HG03039 (cell line): ENCODE results near the gene IRAK3.

Experiments
- ATAC-seq: cut with Tn5 transposase; IDR thresholded peaks from one replicate; pipeline ENCODE4 v1.9.1; 2021; ENCODE audit warnings: mild to moderate bottlenecking, moderate library complexity; ENCODE audit not compliant: unreplicated experiment

Gene IRAK3

DNA sequence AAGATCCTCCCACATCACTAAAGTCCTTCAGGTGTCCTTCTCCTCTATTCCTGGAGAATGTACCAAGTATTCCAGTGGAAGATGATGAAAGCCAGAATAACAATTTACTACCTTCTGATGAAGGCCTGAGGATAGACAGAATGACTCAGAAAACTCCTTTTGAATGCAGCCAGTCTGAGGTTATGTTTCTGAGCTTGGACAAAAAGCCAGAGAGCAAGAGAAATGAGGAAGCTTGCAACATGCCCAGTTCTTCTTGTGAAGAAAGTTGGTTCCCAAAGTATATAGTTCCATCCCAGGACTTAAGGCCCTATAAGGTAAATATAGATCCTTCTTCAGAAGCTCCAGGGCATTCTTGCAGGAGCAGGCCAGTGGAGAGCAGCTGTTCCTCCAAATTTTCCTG lies 58.7 kb downstream of the IRAK3 start:
- ATAC-seq, result no peak

DNA sequence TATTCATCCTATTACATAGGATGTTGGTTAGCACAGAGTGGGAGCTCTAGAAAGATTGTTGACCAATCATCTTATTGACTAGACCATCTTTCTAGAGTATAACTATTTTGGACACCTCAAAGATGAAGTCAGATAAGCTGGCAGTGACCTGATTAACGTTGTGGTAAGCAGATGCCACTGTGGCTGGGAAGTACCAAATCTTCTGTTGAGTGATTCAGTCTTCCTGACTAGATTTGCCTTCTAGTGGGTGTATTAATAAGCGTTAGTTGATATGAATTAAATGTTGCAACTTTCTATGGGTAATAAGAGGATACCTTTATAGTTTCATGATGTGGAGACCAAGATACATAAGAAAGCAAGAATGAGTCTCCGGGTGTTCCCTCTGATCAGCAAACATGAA lies 62.0 kb downstream of the IRAK3 start:
- ATAC-seq, result no peak

DNA sequence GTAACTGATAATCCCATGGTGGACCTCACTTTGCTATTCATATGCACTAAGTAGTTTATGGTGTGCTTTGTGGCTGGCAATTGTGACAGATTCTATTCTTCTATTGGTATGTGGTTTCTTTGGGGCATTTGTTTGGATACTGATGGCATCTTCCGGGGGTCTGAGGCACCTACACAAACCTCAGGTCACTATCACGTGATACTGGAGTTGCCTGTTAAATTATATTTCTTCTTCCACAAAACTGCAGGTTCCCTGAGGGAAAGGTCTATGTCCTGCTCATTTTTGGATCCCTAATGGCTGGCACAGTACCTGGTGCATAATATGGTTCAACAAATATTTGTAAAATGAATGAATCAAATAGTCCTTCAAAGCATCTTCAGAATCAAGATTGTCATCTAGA lies 63.8 kb downstream of the IRAK3 start:
- ATAC-seq, result no peak

DNA sequence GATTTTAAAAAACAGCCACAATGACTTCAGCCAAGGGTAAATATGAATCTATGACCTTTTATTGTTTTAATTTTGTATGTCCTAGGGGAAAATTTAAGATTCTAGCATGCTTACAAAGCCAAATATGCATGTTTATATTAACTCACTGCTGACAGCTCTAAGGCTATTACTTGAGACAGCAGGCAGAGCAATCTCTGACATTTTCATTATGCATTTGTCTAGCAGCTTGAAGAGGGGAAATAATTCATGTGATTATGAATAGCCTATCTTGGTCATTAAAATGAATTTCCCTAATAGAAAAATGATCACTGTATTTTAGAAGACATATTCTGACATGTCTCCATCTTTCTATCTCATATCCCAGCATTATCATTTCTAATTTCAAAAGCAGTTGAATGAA lies 66.7 kb downstream of the IRAK3 start:
- ATAC-seq, result no peak

DNA sequence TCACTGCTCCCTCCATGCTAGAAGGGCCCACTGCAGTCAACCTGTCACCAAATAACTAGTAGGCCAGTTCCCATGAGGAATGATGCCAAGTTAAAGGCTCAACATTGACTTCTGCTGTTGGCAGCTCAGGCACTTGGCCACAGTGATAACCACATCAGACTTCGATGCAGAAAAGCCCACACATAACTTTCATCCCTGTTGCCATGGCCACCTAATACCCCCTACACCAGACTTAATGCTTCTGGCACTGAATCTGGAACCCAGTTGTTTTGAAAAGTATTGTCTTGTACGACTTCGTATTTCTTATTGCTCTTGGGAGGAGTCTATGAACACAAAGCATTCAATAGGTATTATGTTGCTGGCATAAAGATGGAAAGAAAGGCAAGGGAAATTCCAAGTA lies 69.0 kb downstream of the IRAK3 start:
- no peak for ATAC-seq

DNA sequence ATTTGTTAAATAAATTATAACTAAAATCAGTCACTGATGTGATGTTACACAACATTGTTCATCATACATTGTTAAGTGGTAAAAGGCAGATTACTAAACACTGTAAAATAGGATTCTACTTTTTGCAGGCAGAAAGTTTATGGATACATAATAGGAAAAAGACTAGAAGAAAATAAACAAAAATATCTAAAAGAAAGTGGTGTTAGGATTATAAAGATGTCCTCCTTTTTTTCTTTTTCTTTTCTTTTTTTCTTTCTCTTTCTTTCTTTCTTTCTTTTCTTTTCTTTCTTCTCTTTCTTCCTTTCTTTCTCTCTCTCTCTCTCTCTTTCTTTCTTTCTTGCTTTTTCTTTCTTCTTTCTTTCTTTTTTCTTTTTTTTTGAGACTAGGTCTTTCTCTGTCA lies 73.7 kb downstream of the IRAK3 start:
- ATAC-seq, result no peak

DNA sequence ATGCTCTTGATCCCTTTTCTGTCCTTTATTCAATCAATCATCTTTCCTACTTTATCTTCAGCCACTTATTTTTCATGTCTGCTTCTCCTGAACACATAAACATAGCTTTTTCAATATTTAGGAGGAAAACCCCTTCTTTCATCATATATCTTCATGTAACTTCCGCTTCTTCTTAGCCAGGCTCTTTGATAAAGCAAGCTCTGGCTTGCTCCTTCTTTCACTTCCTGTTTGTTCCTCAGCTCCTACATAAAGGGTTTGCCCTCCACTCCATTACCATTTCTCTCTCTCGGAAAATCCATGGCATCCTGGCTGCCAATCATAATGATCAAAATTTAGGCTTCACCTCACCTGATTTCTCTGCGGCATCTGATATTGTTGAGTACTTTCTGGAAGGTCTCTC lies 79.5 kb downstream of the IRAK3 start:
- no peak for ATAC-seq

DNA sequence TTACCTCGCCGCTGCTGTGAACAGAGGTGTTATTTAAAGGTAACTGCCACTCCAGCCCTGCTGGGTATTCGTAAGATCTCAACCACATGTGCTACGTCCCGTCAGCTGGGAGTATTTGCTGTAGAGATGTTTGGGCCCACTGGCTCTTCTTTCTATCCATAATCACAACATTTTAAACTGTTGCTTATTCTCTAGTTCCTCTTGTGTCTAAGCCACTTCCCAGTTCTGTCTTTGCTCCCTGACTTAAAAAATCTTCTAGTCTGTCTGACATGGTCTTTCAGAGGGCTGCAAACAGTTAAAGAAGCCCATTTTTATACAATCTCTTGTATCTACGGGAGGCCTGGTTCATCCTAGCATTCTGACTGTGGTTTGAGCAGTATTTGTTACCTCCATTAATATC lies 80.1 kb downstream of the IRAK3 start:
- no peak for ATAC-seq

DNA sequence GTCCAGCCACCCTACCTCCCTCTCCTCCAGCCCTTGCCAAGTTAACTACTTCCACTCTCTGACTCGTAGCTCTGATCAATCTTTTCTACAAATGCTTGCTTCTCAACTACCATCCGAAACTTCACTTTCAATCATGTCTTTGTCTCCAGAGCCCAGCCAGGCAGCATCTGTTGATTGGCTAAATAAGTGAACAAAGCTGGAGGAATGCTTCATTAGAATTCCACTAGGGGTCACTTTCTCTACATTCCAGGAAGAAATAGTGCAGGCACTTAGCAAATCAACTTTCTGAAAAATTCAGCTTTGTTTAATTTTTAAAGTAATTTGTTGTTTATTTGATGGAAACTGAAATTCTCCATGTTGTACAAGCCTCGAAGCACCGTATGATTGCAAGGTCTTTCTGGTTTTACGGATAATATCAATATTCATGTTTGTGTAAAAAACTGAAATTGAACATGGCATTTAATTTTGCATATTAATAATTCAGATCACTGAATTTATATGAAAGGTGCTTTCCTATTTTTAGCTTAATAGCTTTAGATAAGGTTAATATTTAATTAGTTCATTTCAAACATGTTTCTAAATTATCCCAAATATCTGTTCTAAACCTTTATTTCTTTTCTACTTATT lies 80.9 kb downstream of the IRAK3 start:
- ATAC-seq, result no peak

DNA sequence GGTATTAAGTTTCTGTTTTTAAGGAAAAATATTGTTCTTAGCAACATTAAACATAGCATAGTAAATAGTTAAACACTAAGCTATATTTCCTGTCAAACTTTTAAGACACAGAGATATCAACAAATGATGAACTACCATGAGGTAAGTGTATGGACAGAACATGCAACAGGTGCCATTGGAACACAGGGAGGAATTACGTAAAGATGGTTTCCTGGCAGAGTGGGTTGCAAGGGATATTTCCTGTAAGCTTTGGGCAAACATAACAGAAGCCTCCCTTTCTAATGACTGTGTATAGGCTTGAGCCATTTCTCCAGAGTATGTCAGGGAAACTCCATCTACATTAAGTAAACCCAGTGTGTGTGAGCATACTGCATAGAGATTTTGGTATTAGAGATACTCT lies 81.6 kb downstream of the IRAK3 start:
- no peak for ATAC-seq

DNA sequence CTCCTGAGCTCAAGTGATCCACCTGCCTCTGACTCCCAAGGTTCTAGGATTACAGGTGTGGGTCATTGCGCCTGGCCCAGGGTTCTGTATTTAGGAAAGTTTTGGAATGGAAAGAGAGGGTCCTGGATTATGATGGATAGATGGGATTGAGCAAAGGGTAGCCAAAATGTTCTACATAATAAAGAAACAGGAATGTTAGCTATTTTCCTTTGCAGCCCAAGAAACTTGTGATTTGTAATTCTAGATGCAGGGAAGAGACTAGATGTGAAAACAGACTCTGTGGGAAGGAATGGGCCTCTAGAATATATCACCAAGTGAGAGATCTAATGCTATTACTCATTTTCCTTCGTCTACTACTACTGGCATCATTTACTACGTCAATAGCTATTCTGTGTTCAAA lies 83.6 kb downstream of the IRAK3 start:
- no peak for ATAC-seq

DNA sequence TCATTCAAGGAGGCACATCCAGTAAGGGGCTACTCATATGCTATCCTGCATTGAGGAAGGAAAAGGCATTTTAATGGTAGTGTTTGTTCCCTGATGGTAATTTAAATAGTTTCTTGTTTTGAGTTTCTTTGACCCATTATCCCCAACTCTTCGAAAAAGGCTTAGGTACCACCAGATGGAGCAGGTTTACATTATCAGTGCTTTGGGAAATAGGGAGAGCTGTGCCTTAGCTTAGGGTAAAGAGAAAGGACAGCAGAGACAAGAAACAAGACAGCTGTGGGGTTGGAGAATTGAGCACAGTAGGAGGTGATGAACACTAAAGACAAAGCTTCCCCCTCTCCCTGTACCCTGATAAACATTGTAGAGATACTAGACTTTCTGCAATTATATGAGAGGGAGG lies 84.1 kb downstream of the IRAK3 start:
- no peak for ATAC-seq

DNA sequence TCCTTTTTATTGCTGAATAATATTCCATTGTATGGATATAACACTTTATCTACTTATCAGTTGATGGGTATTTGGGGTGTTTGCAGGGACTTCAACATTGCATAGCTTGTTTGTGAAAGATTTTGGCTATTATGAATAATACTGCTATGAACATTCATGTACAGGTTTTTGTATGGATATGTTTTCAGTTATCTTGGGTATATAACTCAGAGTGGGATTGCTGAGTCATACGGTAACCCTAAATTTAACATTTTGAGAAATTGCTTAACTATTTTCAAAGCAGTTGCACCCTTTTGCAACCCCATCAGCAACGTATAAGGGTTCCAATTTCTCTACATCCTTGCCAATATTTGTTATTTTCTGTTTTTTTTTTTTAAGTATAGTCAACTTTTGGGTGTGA lies 86.0 kb downstream of the IRAK3 start:
- ATAC-seq, result no peak

DNA sequence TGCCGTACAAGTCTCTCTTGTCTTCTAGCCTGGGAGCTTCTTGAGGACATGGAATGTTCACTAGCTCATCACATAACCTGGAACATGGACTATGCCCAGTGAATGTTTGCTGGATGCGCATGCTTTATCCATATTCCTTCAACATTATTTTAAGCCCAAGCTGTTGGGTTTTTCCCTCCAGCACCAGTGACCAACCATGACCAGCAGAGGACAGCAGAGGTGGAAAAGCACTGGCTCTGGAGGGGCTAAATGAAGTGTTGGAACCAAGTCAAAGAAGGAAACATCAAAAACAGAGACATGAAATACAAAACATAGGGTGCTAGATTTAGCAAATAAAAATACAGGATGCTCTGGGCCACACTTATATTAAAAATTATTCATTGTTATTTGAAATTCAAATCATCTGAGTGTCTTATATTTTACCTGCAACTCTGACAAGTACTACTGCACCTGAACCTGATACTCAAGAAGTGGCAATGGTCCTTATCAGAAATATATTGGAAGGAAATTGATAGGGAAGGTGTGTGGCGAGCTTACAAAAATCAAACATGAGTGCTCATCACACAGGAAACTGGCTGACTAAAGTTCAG lies 90.2 kb downstream of the IRAK3 start:
- no peak for ATAC-seq

DNA sequence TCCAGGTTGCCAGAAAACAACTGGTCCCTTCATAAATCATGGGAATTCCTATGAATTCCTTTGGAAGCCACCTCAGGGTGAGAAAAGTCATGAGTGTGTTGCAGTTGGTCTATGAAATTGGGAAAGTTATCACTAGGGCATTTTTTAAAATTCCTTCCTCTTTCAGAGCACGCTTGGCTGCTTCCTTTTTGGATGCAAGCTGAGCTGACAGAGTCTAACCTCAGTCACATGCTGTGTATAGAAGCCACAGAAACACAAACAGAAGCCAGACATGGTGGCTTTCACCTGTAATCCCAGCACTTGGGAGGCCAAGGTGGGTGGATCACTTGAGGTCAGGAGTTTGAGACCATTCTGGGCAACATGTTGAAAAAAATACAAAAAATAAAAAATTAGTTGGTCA lies 91.5 kb downstream of the IRAK3 start:
- ATAC-seq, result no peak

DNA sequence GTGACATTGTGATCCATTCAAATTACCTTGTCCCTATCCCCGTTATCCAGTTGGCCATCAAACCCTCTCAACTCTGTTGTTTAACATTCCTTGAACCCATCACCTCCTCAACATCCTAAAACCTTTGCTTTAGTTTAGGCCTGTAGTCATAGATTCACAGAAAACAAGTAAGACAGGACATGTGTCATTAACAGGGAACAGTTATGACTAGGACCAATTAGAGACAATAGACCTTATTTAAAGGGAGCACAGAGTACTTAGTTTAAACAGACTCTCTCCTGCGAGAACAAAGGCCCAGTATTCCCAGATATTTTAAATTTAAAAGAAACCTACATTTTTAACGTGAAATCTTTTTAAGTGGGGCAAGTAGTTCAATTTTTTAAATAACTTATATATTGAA lies 93.2 kb downstream of the IRAK3 start:
- no peak for ATAC-seq

DNA sequence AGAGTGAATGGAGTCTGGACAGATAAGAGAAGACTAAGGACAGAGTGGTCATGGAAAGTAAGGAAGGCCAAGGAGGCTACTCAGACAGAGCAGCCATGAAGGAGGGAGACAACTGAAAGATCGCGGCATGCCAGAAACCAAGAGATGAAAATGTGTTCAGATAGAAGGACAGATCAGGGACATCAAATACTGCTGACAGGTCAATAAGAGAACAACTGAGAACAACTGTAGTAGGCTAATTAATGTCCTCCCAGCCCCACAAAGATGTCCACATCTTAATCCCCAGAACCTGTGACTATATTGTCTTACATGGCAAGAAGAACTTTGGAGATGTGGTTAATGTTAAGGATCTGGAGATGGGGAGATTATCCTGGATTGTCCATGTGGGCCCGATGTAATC lies 98.3 kb downstream of the IRAK3 start:
- no peak for ATAC-seq

DNA sequence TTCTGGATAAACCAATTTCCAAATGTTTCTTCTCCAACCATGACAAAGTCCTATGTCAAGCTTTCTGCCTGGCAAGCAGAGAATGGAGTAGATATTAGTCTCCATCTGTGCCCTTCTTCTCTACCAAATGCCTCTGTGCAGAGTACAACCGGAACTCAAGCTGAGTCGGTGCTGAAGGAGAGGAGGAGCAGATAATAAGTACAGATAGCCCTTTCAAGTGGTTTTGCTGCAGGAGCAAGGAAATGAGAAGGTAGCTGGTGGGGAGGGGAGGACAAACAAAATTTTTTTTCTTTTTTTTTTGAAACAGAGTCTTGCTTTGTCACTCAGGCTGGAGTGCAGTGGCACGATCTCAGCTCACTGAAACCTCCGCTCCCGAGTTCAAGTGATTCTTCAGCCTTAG lies 99.1 kb downstream of the IRAK3 start:
- ATAC-seq, result no peak

DNA sequence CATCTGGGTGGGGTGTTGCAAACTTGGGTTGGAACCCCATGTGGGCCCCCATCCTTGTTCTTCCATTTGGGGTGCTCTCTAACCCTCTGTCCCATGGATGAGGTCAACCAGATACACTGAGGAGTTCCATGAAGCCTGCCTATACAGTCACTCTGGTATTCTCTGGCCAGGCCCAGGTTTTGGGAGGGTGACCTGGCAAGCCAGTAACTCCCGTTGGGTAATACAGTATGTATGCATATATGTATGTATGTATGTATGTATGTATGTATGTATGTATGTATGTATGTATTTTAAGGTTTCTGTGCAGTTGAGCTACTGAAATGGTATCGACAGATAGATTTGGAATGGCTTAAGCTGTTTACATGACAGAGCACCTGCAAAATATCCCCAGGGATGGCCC lies 100.5 kb downstream of the IRAK3 start:
- ATAC-seq, result no peak

DNA sequence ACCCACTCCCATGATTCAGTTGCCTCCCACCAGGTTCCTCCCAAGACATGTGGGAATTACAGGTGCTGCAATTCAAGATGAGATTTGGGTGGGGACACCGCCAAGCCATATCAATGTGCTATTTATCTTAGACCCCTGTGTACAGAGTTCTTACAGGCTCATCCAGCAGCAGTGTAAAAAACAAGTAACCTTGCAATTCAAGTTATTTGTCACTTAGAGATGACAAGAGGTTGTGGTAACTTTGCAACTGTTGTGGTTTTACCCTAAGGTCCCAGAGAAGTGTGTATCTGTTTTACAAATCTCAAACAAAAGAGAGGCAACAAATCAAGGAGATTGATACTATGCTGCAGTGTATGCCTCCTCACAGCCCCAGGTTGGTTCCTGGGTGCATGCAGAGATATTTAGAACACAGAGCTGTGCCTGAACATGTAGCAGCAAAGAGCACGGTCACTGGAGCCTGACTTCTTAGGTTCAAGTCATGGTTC lies 101.7 kb downstream of the IRAK3 start:
- ATAC-seq, result no peak

DNA sequence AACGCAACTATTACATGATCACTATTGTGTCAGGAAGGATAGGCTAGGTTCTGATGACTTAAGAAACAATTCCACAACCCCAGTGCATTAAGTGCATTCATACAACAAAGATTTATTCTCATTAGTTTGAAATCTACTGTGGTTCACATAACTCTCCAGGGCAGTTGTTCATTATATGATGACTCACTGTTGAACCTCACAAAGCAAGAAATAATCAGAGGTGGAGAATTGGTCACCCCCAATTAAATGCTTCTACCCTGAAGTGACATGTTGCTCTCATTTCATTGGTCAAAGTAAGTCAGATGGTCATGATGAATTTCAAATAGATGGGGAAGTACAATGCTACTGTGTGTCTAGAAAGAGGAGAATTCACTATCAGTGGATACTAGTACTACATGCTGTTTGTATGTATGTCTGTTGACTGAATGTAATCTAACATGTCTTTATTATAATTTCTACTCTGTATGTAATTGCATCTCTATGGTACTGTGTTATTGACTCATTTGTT lies 107.2 kb downstream of the IRAK3 start:
- ATAC-seq, result no peak

DNA sequence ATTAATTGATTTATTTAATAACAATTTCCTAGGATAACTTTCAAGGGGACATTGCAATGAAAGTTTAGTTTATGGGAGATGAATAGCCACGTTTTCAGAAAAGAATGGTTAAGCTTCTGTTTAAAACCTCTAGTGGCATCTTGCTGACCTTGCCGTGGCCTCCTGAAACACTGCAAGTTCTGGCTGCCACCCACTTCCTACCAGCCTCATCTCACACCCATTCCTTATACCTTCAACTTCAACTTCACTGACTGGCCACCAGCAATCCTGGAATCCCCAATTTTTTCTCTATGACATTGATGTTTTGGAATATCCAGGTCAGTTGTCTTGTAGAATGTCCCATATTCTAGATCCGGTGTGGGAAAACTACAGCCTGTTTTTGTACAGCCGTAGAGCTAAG lies 108.1 kb downstream of the IRAK3 start:
- ATAC-seq, result no peak

DNA sequence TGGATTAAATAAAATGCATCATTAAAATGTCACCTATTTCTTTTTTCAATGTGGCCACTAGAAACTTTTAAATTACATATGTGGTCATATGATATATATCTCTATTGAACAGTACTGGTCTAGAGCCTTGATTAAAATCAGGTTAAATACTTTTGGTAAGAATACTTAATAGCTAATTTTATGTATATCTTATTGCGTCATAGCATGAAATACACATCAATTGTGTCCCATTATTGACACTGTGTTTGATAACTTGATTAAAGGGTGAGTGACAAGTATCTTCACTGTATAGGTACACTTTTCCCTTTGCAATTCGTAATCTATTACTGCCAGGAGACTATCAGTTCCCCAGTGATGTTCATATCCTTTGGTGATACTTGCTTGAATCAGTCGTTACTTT lies 108.9 kb downstream of the IRAK3 start:
- ATAC-seq, result no peak
